ENCODE data around the gene DNAJC27.

DNAJC27 gene

DNA sequence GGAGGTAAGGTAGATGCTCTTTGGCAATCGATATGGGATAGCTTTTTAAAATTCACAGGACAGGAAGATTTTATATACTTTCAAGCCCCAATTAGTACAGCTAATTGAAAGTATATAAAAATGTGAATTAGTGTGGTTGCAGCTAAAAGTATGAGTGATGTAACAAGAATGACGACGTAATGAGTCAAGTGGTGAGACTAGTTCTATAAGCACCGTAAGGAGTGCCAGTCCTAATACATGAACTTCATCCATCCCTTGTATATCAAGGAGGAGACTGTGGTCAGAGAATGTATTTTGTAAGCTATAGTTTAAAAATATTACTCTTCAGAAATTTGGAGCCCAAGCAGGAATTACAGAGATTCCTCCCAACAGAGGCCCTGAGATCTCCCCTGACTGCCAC, 25.8 kb downstream of the DNAJC27 start:
- no peak for DNase-seq (ENCODE audit: low read depth)
- H3K4me3 ChIP-seq (ENCODE audit: control insufficient read depth, low read depth, low read length) = no peak overlapping the region
- TF ChIP-seq, protein P1, sequence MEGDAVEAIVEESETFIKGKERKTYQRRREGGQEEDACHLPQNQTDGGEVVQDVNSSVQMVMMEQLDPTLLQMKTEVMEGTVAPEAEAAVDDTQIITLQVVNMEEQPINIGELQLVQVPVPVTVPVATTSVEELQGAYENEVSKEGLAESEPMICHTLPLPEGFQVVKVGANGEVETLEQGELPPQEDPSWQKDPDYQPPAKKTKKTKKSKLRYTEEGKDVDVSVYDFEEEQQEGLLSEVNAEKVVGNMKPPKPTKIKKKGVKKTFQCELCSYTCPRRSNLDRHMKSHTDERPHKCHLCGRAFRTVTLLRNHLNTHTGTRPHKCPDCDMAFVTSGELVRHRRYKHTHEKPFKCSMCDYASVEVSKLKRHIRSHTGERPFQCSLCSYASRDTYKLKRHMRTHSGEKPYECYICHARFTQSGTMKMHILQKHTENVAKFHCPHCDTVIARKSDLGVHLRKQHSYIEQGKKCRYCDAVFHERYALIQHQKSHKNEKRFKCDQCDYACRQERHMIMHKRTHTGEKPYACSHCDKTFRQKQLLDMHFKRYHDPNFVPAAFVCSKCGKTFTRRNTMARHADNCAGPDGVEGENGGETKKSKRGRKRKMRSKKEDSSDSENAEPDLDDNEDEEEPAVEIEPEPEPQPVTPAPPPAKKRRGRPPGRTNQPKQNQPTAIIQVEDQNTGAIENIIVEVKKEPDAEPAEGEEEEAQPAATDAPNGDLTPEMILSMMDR (IDR thresholded peaks at IDR 0.05; ENCODE audit: control insufficient read depth, insufficient read depth, low read depth, low read length, missing control alignments) = no peak

DNA sequence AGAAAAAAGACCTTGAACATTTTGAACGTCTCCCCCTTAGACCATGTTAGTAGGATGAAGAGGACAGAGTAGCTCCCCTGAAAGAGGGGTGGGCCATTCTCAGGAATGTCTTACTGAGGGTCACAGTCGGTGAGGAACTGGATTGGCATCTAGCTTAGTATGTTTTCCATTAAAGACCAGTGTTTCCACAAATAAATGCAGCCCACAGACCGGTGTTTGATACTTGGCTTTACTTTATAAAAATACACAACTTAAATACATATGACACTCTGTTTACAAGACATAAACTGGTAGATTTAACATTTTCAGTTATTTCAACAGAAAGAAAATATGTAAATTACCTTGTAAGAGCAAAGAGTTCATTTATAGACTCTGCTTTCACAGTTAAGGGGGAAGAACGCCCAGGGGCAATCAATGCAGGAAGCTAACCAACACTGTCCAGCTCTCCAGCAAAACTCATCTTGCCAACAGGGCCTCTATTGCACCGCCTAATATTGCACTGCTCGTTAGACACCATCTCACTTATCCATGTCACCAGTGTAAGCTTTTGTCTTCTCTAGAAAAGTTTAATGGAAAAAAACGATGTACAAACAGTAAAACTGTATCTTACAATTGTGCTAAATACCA, 28.2 kb downstream of the DNAJC27 start:
- H3K4me3 ChIP-seq (ENCODE audit: control insufficient read depth, low read depth, low read length) = no peak overlapping the region
- no peak for DNase-seq (ENCODE audit: low read depth)

DNA sequence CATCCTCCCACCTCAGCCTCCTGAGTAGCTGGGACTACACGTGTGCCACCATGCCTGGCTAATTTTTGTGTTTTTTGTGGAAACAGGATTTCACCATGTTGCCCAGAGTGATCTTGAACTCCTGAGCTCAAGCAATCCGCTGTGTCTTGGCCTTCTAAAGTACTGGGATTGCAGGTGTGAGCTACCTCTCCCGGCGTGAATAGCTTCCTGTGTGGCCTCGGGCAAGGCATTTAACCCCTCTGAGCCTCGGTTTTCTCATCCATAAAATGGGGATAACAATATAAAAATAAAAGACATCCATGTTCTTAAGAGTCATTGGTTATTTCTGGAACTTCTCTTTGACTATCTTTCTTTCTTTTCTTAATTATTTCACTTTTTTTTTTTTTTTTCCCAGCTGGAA, 32.4 kb downstream of the DNAJC27 start:
- TF ChIP-seq, protein P1 (IDR thresholded peaks at IDR 0.05; ENCODE audit: control insufficient read depth, insufficient read depth, low read depth, low read length, missing control alignments) = no peak
- no peak for DNase-seq (ENCODE audit: low read depth)
- H3K4me3 ChIP-seq (ENCODE audit: control insufficient read depth, low read depth, low read length) = no peak overlapping the region

More for the DNA sequence above, 28.2 kb downstream of the DNAJC27 start:
- TF ChIP-seq, protein P1 (IDR thresholded peaks at IDR 0.05; ENCODE audit: control insufficient read depth, insufficient read depth, low read depth, low read length, missing control alignments) = no peak

DNA sequence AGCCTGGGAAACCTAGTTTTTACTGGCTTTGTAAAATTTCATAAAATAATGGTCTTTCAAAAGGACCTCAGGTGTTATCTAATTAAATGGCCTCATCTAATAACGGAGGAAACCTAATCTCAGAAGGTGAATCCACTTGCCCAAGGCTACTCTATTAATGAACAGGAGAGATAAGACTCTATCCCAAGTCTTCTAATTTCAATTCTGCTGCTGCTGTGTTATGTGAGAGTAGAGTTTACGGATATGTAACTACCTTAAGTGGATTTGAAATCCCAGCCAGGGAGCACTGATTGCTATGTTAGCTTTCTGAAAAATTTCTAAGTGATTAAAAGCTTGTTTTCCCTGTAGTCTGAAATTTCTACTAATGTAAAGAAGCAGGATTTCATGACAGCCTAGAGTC, 34.5 kb downstream of the DNAJC27 start:
- TF ChIP-seq, protein P1 (IDR thresholded peaks at IDR 0.05; ENCODE audit: control insufficient read depth, insufficient read depth, low read depth, low read length, missing control alignments) = no peak
- DNase-seq (ENCODE audit: low read depth) = no peak
- H3K4me3 ChIP-seq (ENCODE audit: control insufficient read depth, low read depth, low read length) = no peak overlapping the region

DNA sequence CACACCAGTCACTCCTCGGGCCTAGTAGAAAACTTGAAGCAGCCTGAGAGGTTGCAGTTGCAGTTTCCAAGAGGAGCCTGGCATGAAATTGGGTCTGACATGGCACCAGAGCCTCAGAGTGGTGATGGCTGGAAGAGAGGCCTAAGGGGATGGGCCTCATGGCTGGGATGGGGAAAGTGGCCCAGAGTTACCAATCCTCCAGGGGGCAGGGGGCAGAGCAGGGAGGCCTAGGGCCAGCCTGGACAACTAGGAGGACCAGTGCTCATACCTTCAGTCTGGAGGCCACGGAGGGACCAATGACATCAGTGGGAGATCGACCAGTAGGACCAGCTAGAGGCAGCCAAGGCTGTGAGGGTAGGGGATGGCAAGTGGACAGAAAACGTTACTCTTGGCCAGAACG, 36.6 kb downstream of the DNAJC27 start:
- H3K4me3 ChIP-seq (ENCODE audit: control insufficient read depth, low read depth, low read length) = no peak overlapping the region
- no peak for DNase-seq (ENCODE audit: low read depth)
- TF ChIP-seq, protein P1 (IDR thresholded peaks at IDR 0.05; ENCODE audit: control insufficient read depth, insufficient read depth, low read depth, low read length, missing control alignments) = no peak

DNA sequence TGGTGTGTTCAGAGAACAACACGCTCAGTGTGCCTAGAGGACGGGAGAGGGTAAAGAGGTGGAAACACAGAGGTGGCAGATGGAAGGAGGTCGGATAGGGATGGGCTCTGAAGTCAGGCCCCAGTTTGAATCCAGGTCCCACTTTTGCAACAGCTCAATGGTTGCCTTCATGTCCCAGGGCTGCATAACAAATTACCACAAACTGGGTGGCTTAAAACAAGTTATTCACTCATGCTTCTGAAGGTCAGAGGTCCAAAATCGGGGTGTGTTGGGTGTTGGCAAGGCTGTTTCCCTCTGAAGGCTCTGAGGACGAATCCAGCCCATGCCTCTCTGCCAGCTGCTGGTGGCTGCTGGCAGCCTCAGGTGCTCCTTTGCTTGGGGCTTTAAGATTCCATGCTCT, 39.0 kb downstream of the DNAJC27 start:
- DNase-seq (ENCODE audit: low read depth) = no peak
- no peak overlapping the region for H3K4me3 ChIP-seq (ENCODE audit: control insufficient read depth, low read depth, low read length)
- TF ChIP-seq, protein P1 (IDR thresholded peaks at IDR 0.05; ENCODE audit: control insufficient read depth, insufficient read depth, low read depth, low read length, missing control alignments) = no peak

Data from AG09309 (cell line).